HepG2 (cell line): ENCODE measurements around the gene IFITM5. TPM values are rescaled to one million over a fixed set of nuclear protein-coding genes. Genes with fewer than 3 reads are reported as not detected.
"Not testable (repeated sequence)": the region's sequence is repeated elsewhere in the genome, so short reads cannot be mapped to it uniquely, and the experiment has no call there.

Experiments used
- ATAC-seq: fragments of 200-7000 bp; cut with Tn5 transposase; 3 replicates; pipeline ENCODE4 v1.9.1; 2020; ENCODE audit warnings: mild to moderate bottlenecking, moderate library complexity
- BruUV-seq: library from RNA; stranded (reverse); fragments of 400-500 nt; replicated peaks from 2 replicates; lab custom pipeline; 2021; lab: Mats Ljungman, UMichigan
- CTCF ChIA-PET: fragments of 300-600 bp; formaldehyde crosslinking; extraction: SDS; loops from one replicate; lab custom pipeline; 2021; ENCODE audit warnings: low total read pairs, inconsistent platforms, low intra/inter-chr PET ratio; lab: Yijun Ruan, JAX
- POLR2A ChIA-PET: fragments of 350-600 bp; sonication (Branson Sonifier 250); formaldehyde crosslinking; loops from one replicate; lab custom pipeline; 2020; ENCODE audit warnings: antibody characterized with exemption, inconsistent platforms; lab: Yijun Ruan, JAX
- DNase-seq: peaks from one replicate; pipeline ENCODE4 v3.0.0-alpha.2; 2015; ENCODE audit warnings: low spot score
- FAIRE-seq: peaks from 3 replicates; lab custom pipeline; 2011; peaks lifted over from hg19 to GRCh38; lab: Jason Lieb, UNC
- H2AFZ ChIP-seq: one replicate; pipeline ENCODE4 v1.6.1; 2011; ENCODE audit warnings: low read length, inconsistent platforms
- H3K27ac ChIP-seq: fragments of 300-600 bp; 3 replicates; pipeline ENCODE4 v1.8.0; 2011; ENCODE audit warnings: mixed run types, mild to moderate bottlenecking, mixed read lengths, low read length, inconsistent platforms; ENCODE audit not compliant: insufficient read depth; ENCODE audit errors: extremely low read length
- H3K27me3 ChIP-seq, 2 experiments: fragments of 200-600 bp in 1 of 2; 2 replicates in 1 of 2; 3 replicates in 1 of 2; pipeline versions ENCODE4 v1.6.0 to v1.8.0; 2011; ENCODE audit warnings: low read length in 2 of 2, mild to moderate bottlenecking in 2 of 2, moderate library complexity in 2 of 2, inconsistent platforms in 1 of 2; ENCODE audit not compliant: insufficient read depth in 2 of 2, control insufficient read depth in 1 of 2
- H3K36me3 ChIP-seq, 2 experiments: fragments of 200-600 bp in 1 of 2; replicated peaks in 1 of 2; 2 replicates in 1 of 2; 3 replicates in 1 of 2; pipeline versions ENCODE4 v1.5.1 to v1.8.0; 2011; ENCODE audit warnings: low read length in 2 of 2, inconsistent platforms in 1 of 2; ENCODE audit not compliant: insufficient read depth in 2 of 2, control insufficient read depth in 1 of 2
- H3K4me1 ChIP-seq: 2 replicates; pipeline ENCODE4 v1.5.1; 2012; ENCODE audit warnings: low read length, inconsistent platforms; ENCODE audit not compliant: insufficient read depth
- H3K4me2 ChIP-seq: 2 replicates; pipeline ENCODE4 v1.6.0; 2011; ENCODE audit warnings: low read depth, low read length, inconsistent platforms
- H3K4me3 ChIP-seq, 3 experiments: fragments of 200-600 bp in 1 of 3; sonication (generic), shearing (Covaris generic) in 1 of 3; replicated peaks in 1 of 3; 2 replicates each; pipeline ENCODE4 v1.5.1; 2011 to 2016; ENCODE audit warnings: low read length in 3 of 3, inconsistent platforms in 2 of 3, low read depth in 2 of 3, mild to moderate bottlenecking in 2 of 3, control low read depth in 1 of 3, mixed read lengths in 1 of 3; ENCODE audit not compliant: insufficient read depth in 1 of 3
- H3K79me2 ChIP-seq: one replicate; pipeline ENCODE4 v1.6.1; 2011; ENCODE audit warnings: low read length, inconsistent platforms; ENCODE audit not compliant: insufficient read depth
- H3K9ac ChIP-seq: 2 replicates; pipeline ENCODE4 v1.6.0; 2011; ENCODE audit warnings: mild to moderate bottlenecking, low read depth, low read length, inconsistent platforms; ENCODE audit not compliant: insufficient read depth
- H3K9me3 ChIP-seq: 2 replicates; pipeline ENCODE4 v1.5.1; 2012; ENCODE audit warnings: mild to moderate bottlenecking, low read length
- H4K20me1 ChIP-seq: 2 replicates; pipeline ENCODE4 v1.6.0; 2011; ENCODE audit warnings: inconsistent platforms, mild to moderate bottlenecking, low read length, moderate library complexity; ENCODE audit not compliant: insufficient read depth
- RAD51 ChIP-seq: fragments of 450-650 bp; IDR thresholded peaks from 2 replicates; pipeline ENCODE4 v1.6.1; 2016; ENCODE audit warnings: borderline replicate concordance
- USF2 ChIP-seq, 2 experiments: sonication (generic) in 1 of 2; formaldehyde crosslinking in 1 of 2; IDR thresholded peaks; 2 replicates each; pipeline versions ENCODE4 v1.5.1 to v1.6.1; 2011 to 2020; ENCODE audit warnings: borderline replicate concordance in 1 of 2, low read depth in 1 of 2, low read length in 1 of 2, mild to moderate bottlenecking in 1 of 2, missing genetic modification reagents in 1 of 2, moderate library complexity in 1 of 2
- WGBS: methylation state at CpG from one replicate; pipeline ENCODE4 v1.1.6; 2017; ENCODE audit warnings: low lambda C conversion rate; 5-methylcytosine and 5-hydroxymethylcytosine counted together
- in situ Hi-C: cut with HindIII; loops from 2 replicates; pipeline ENCODE4 v1.10.0; 2017; ENCODE audit warnings: low pct_unique_long_range_greater_than_20kb; ENCODE audit not compliant: extremely low pct_ligation_motif_present
- intact Hi-C: fragments of 100-400 bp; cut with micrococcal nuclease; formaldehyde crosslinking; loops from one replicate; pipeline ENCODE4 v1.10.0; 2022; ENCODE audit not compliant: unreplicated experiment
- polyA plus RNA-seq, 8 experiments: library from polyadenylated mRNA; depleted of rRNA in 3 of 8; stranded (reverse) in 7 of 8; unstranded in 1 of 8; fragments of >200 nt; fragmentation: Illumina TruSeq in 4 of 8; extraction: Trizol in 4 of 8; gene quantifications; 2 replicates each; pipeline versions ENCODE4 v1.2.1 to v1.2.3, GENCODE V29; 2011 to 2016; ENCODE audit warnings: low read depth in 4 of 8, missing spikeins in 1 of 8, mixed read lengths in 1 of 8; ENCODE audit not compliant: insufficient read depth in 1 of 8
- total RNA-seq, 5 experiments: library from RNA; depleted of rRNA; stranded (reverse); fragments of >200 nt; fragmentation: Illumina TruSeq; extraction: Trizol; gene quantifications; 2 replicates each; pipeline ENCODE4 v1.2.3, GENCODE V29; 2016; ENCODE audit warnings: low read depth in 1 of 5
- TF ChIP-seq, protein P1 (sequence below): sonication (generic); IDR thresholded peaks from 2 replicates; pipeline ENCODE4 v1.6.1; 2016; ENCODE audit warnings: low read depth, borderline replicate concordance

The IFITM5 gene
- total and polyA plus RNA-seq, 2 of the 13 experiments (the other 11 are each of a cell fraction or from before 2014, with no cell fraction given): not detected

GRCh38 chr11:324593-325517 is 25.5 kb upstream of the IFITM5 start:
- WGBS: 37% methylated on average over 26 of the region's 34 CpGs
- Histone ChIP-seq H3K4me3 (peak overlapping the region; percentile 7 to 50 (median 36); a peak in 5 of 6 replicates), H3K4me1 (peaks cover 63% of the 10 kb centered on the region), H2AFZ (peak overlapping the region; percentile 1)
- BruUV-seq; DNase-seq; H3K9me3 ChIP-seq; H4K20me1 ChIP-seq; intact Hi-C loops; H3K79me2 ChIP-seq; CTCF ChIA-PET; TF ChIP-seq USF2 (CRISPR knock-in tag; IDR thresholded peaks at IDR 0.05; ENCODE audit: borderline replicate concordance): not testable (repeated sequence)
- peak; percentile 19; the same call in 1 of the 3 replicates for ATAC-seq
- peak; percentile 84 for TF ChIP-seq RAD51
- peak; percentile 73 for TF ChIP-seq USF2 (IDR thresholded peaks at IDR 0.05; ENCODE audit: low read depth, low read length)
- TF ChIP-seq, protein P1, sequence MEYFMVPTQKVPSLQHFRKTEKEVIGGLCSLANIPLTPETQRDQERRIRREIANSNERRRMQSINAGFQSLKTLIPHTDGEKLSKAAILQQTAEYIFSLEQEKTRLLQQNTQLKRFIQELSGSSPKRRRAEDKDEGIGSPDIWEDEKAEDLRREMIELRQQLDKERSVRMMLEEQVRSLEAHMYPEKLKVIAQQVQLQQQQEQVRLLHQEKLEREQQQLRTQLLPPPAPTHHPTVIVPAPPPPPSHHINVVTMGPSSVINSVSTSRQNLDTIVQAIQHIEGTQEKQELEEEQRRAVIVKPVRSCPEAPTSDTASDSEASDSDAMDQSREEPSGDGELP: peak; percentile 15; the same call in 1 of the 2 replicates
- TF ChIP-seq, all 625 proteins: peak for 3; not testable (repeated sequence) for 622
- Histone ChIP-seq H3K9ac (peak overlapping the region; percentile 20; the same call in 1 of the 2 replicates), H3K4me2 (peak overlapping the region; percentile 69)
- FAIRE-seq, in situ Hi-C loops, H3K36me3 ChIP-seq, H3K27ac ChIP-seq, H3K27me3 ChIP-seq: not testable (repeated sequence)
- POLR2A ChIA-PET: interaction anchor here (0.7 to 6.1 kb wide), 4 partner anchors 12 to 40 kb away, joined by 3 to 85 read pairs (median 4); no protein-coding TSS in a partner anchor
